Measurements from ENCODE around the gene TLR5.

Gene TLR5

DNA sequence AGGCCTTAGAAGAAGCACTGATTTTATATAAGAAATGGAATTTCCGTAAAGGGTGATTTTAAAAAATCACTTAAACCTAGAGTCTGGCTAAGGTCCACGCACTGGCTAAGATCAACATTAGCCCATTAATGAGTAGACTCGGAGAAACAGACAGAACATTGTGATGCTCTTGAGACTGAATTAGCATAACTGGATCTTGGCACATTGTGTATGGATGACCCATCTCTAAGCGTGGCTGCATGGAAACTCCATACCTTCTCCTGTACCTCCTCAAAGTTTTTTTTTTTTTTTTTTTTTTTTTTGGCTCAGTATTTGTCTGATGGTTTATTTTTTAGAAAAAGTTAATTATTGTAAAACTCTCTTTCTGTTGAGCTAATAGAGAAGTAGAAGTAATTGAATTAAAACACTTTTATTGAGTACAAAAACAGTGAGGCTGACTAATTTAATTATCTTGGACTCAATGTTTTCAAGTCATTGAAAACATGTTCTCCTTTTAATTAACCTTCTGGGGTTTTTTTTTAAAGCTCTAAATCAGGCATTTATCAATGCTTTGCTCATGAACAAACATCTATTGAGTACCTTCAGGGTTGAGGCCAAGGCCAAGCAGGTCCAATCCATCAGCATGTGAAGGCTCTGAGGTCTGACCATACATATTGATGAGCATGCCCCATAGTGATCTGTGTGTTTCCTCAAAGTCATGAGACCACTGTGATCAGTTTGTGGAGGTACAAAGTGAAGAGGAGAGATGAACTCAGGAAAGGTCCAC is 74.0 kb downstream of the TLR5 start:
- TF ChIP-seq, protein P1, sequence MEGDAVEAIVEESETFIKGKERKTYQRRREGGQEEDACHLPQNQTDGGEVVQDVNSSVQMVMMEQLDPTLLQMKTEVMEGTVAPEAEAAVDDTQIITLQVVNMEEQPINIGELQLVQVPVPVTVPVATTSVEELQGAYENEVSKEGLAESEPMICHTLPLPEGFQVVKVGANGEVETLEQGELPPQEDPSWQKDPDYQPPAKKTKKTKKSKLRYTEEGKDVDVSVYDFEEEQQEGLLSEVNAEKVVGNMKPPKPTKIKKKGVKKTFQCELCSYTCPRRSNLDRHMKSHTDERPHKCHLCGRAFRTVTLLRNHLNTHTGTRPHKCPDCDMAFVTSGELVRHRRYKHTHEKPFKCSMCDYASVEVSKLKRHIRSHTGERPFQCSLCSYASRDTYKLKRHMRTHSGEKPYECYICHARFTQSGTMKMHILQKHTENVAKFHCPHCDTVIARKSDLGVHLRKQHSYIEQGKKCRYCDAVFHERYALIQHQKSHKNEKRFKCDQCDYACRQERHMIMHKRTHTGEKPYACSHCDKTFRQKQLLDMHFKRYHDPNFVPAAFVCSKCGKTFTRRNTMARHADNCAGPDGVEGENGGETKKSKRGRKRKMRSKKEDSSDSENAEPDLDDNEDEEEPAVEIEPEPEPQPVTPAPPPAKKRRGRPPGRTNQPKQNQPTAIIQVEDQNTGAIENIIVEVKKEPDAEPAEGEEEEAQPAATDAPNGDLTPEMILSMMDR (IDR thresholded peaks at IDR 0.05; ENCODE audit: low read depth, low read length, missing control alignments) = no peak
- no peak for DNase-seq (ENCODE audit: low read depth)
- in situ Hi-C loops (cut with HindIII; ENCODE audit: low sequenced_read_pairs) = no loop called here
- no peak overlapping the region for H3K4me3 ChIP-seq (ENCODE audit: low read depth, low read length)

DNA sequence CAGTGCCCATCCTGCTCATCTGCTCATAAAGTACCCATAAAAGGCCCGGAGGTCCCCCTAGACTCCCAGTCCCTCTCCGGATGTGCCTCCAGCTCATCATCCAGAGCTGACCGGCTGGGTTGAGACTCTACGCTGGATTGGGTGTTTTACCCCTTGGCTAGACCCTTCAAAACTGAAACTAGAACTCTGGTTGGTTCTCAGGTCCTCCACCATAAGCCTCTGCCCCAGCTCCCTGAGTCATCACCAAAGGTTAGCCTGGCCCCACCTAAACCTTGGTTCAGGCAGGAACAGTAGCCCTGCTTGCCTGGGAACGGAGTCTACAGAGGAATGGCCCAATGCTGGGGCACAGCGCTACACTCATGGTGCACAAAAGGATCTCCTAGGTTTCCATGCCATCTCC is 75.1 kb downstream of the TLR5 start:
- no peak for DNase-seq (ENCODE audit: low read depth)
- TF ChIP-seq, protein P1 (IDR thresholded peaks at IDR 0.05; ENCODE audit: low read depth, low read length, missing control alignments) = no peak
- no peak overlapping the region for H3K4me3 ChIP-seq (ENCODE audit: low read depth, low read length)
- in situ Hi-C loops (cut with HindIII; ENCODE audit: low sequenced_read_pairs) = no loop called here

DNA sequence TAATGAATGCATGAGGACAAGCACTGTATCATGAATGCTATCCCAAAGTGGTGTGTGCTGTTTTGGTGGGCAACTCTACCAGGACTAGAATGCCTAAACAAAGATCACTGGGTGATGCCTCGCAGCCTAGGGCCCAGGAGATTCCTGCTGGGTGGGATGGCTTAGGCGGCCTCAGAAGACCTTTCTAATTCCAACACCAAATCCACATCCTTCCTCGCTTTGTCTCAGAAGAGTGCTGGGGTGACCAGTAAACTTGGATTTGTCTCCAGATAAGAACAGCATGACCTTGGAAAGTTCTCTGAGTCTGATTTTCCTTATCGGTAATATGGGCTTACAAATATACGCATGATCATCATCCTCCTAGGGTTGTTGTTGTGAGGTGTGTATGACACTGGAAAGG is 76.6 kb downstream of the TLR5 start:
- no peak overlapping the region for H3K4me3 ChIP-seq (ENCODE audit: low read depth, low read length)
- TF ChIP-seq, protein P1 (IDR thresholded peaks at IDR 0.05; ENCODE audit: low read depth, low read length, missing control alignments) = no peak
- in situ Hi-C loops (cut with HindIII; ENCODE audit: low sequenced_read_pairs) = no loop called here
- DNase-seq (ENCODE audit: low read depth) = no peak

DNA sequence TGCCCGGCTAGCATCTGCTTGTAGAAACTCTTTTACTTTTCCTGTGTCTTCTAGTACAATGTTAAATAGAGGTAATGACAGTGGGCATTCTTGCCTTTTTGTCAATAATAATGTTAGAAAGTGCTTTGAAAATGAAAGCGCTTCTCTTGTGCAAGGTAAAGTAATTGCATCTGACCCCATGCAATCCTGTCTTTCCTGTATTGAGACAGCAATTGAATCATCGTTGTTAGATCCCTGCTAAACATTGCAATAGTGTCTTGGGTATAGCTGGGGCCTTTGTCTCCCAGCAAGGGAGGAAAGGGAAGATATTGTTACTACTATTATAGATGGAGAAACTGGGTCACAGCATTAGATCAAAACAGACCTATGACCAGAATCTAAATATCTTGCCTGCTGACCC is 80.9 kb downstream of the TLR5 start:
- H3K4me3 ChIP-seq (ENCODE audit: low read depth, low read length) = no peak overlapping the region
- no peak for DNase-seq (ENCODE audit: low read depth)
- TF ChIP-seq, protein P1 (IDR thresholded peaks at IDR 0.05; ENCODE audit: low read depth, low read length, missing control alignments) = no peak
- in situ Hi-C loops (cut with HindIII; ENCODE audit: low sequenced_read_pairs) = no loop called here

DNA sequence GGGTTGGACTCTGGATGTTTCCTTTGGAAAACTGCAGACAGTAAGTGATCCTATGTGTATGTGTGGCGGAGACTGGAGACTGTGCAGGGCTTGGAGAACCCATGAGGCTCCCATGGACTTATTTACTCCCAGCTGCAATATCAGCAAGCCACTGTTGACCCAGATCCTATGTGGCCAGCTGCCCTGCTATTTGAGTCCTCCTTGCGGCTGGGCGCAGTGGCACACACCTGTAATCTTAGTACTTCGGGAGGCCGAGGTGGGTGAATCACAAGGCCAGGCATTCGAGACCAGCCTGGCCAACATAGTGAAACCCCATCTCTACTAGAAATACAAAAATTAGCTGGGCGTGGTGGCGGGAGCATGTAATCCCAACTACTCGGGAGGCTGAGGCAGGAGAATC is 83.5 kb downstream of the TLR5 start:
- TF ChIP-seq, protein P1 (IDR thresholded peaks at IDR 0.05; ENCODE audit: low read depth, low read length, missing control alignments) = no peak
- in situ Hi-C loops (cut with HindIII; ENCODE audit: low sequenced_read_pairs) = no loop called here

More for the DNA sequence above, 83.5 kb downstream of the TLR5 start:
- no peak overlapping the region for H3K4me3 ChIP-seq (ENCODE audit: low read depth, low read length)
- no peak for DNase-seq (ENCODE audit: low read depth)
